Mucosa of descending colon (tissue), 3 donors: Measurements from ENCODE around the gene EFHC1. TPM values are rescaled to one million over a fixed set of nuclear protein-coding genes. Genes with fewer than 3 reads are reported as not detected.
A peak's percentile ranks its signal among the peaks of the same experiment; 100 is the strongest.

ENCODE experiments used
- ATAC-seq: fragments of 200-7000 bp; cut with Tn5 transposase; one replicate; pipeline ENCODE4 v1.9.1; 2020; ENCODE audit warnings: mild to moderate bottlenecking, moderate library complexity
- DNase-seq, 3 donors: peaks; one replicate each; pipeline ENCODE4 v3.0.0-alpha.2; 2020
- H3K36me3 ChIP-seq: fragments of 200-600 bp; one replicate; pipeline ENCODE4 v1.8.0; 2021; ENCODE audit warnings: low read depth, mild to moderate bottlenecking
- H3K4me1 ChIP-seq: fragments of 200-600 bp; one replicate; pipeline ENCODE4 v1.8.0; 2021; ENCODE audit warnings: low read depth, mild to moderate bottlenecking
- H3K4me3 ChIP-seq: fragments of 200-600 bp; one replicate; pipeline ENCODE4 v1.8.0; 2021; ENCODE audit warnings: mild to moderate bottlenecking
- H3K9me3 ChIP-seq: fragments of 200-600 bp; one replicate; pipeline ENCODE4 v1.8.0; 2021; ENCODE audit warnings: mild to moderate bottlenecking
- CTCF ChIP-seq: fragments of 200-600 bp; IDR thresholded peaks from one replicate; pipeline ENCODE4 v1.8.0; 2022; ENCODE audit warnings: antibody characterized with exemption, mild to moderate bottlenecking
- intact Hi-C, 2 donors: fragments of 100-400 bp; cut with DNase I in 1 of 2; cut with micrococcal nuclease in 1 of 2; formaldehyde crosslinking; loops; one replicate each; pipeline versions ENCODE4 v1.11.0 to v1.11.1; 2022; cut with DNase I, micrococcal nuclease
- total RNA-seq, 3 donors: library from RNA; stranded (reverse); fragmentation: NEBNext Ultra II Directional in 2 of 3; extraction: Animal tissue kit (Norgen Biotek cat#: 25700) in 2 of 3; gene quantifications; one replicate each; pipeline versions ENCODE4 v1.2.1 to v1.2.4, GENCODE V29; 2021 to 2023
- donor health status: DM: no; HTN: no; CAD: no; lungs with moderate emphysema.
- donor health status: DM: no; HTN: no; CAD: no.
- donor health status: DM: no; HTN: yes; CAD: no.

EFHC1 gene
- total RNA-seq, 3 donors from 2014 or later = 10.8 to 22.2 (median 20.5) TPM

- TF ChIP-seq CTCF = no peak
- peaks cover 7% of the 10 kb centered on the region for H3K4me1 ChIP-seq
- intact Hi-C loops = no loop called here
- H3K4me3 ChIP-seq = no peak overlapping the region
- no peaks in the 10 kb centered on the region for H3K36me3 ChIP-seq
- DNase-seq (no peak), ATAC-seq (peak; percentile 47)
- no peaks in the 10 kb centered on the region for H3K9me3 ChIP-seq
Observed at GRCh38 chr6:52498538-52499017, 78.4 kb downstream of the EFHC1 start.

GRCh38 chr6:52499026-52499425 is 78.9 kb downstream of the EFHC1 start:
- no peak for ATAC-seq
- peaks cover 12% of the 10 kb centered on the region for H3K4me1 ChIP-seq
- TF ChIP-seq CTCF = no peak
- no peak for DNase-seq
- H3K4me3 ChIP-seq = no peak overlapping the region
- H3K36me3 ChIP-seq = no peaks in the 10 kb centered on the region
- H3K9me3 ChIP-seq = no peaks in the 10 kb centered on the region
- intact Hi-C loops = no loop called here

- Histone ChIP-seq H3K4me1 (peaks cover 19% of the 10 kb centered on the region), H3K9me3 (no peaks in the 10 kb centered on the region), H3K4me3 (no peak overlapping the region), H3K36me3 (no peaks in the 10 kb centered on the region)
- intact Hi-C loops = no loop called here
- no peak for TF ChIP-seq CTCF
- no peak for DNase-seq
- no peak for ATAC-seq
Observed at GRCh38 chr6:52499681-52500236, 79.6 kb downstream of the EFHC1 start.

GRCh38 chr6:52500238-52501129 is 80.3 kb downstream of the EFHC1 start:
- Histone ChIP-seq H3K4me3 (no peak overlapping the region), H3K9me3 (no peaks in the 10 kb centered on the region), H3K36me3 (no peaks in the 10 kb centered on the region), H3K4me1 (peaks cover 22% of the 10 kb centered on the region)
- intact Hi-C loops = no loop called here
- ATAC-seq (no peak), DNase-seq (no peak)
- TF ChIP-seq CTCF = no peak

- Histone ChIP-seq H3K4me3 (no peak overlapping the region), H3K4me1 (peaks cover 22% of the 10 kb centered on the region), H3K36me3 (no peaks in the 10 kb centered on the region), H3K9me3 (no peaks in the 10 kb centered on the region)
- intact Hi-C loops = no loop called here
- no peak for TF ChIP-seq CTCF
- ATAC-seq (no peak), DNase-seq (no peak)
Observed at GRCh38 chr6:52502306-52503029, 82.3 kb downstream of the EFHC1 start.
